ENCODE measurements around the gene SPATA31C1.
"Not testable (repeated sequence)": the region's sequence is repeated elsewhere in the genome, so short reads cannot be mapped to it uniquely, and the experiment has no call there.

DNA sequence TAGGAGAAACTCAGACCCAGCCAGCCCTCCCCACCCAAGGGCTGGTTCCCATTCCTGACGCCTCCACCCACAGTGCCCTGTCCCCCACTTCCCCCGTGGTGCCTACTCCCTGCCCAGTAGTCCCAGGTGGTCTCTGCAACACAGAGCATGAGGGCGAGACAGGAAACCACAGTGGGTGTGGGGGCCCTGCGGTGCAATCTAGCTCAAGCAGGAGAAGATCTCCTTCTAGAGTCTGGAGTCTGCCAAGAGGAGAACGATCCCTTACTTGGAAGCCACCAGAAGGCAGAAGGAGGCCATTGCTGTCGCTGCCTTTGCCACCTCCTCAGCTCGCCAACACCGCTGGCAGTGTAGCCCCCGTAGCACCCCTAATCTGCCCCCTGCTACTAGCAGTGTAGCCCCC lies 20.2 kb downstream of the SPATA31C1 start:
- TF ChIP-seq, protein P1, sequence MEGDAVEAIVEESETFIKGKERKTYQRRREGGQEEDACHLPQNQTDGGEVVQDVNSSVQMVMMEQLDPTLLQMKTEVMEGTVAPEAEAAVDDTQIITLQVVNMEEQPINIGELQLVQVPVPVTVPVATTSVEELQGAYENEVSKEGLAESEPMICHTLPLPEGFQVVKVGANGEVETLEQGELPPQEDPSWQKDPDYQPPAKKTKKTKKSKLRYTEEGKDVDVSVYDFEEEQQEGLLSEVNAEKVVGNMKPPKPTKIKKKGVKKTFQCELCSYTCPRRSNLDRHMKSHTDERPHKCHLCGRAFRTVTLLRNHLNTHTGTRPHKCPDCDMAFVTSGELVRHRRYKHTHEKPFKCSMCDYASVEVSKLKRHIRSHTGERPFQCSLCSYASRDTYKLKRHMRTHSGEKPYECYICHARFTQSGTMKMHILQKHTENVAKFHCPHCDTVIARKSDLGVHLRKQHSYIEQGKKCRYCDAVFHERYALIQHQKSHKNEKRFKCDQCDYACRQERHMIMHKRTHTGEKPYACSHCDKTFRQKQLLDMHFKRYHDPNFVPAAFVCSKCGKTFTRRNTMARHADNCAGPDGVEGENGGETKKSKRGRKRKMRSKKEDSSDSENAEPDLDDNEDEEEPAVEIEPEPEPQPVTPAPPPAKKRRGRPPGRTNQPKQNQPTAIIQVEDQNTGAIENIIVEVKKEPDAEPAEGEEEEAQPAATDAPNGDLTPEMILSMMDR (IDR thresholded peaks at IDR 0.05): not testable (repeated sequence)
- not testable (repeated sequence) for TF ChIP-seq POLR2AphosphoS5, POLR2A (IDR thresholded peaks at IDR 0.05)

Data from breast epithelium (tissue), 3 donors.